Skeletal muscle satellite cell (primary cell): Measurements from ENCODE around the gene ROM1.
"Not testable (repeated sequence)": the region's sequence is repeated elsewhere in the genome, so short reads cannot be mapped to it uniquely, and the experiment has no call there.

Experiments
- H3K27me3 ChIP-seq: 2 replicates; pipeline ENCODE4 v1.7.0; 2013; ENCODE audit warnings: low read length; ENCODE audit not compliant: control insufficient read depth, insufficient read depth
- H3K36me3 ChIP-seq: 2 replicates; pipeline ENCODE4 v1.7.0; 2013; ENCODE audit warnings: mild to moderate bottlenecking, control low read depth, low read length; ENCODE audit not compliant: insufficient read depth
- H3K4me1 ChIP-seq: 2 replicates; pipeline ENCODE4 v1.7.0; 2013; ENCODE audit warnings: low read length; ENCODE audit not compliant: control insufficient read depth, insufficient read depth
- H3K4me2 ChIP-seq: 2 replicates; pipeline ENCODE4 v1.7.0; 2013; ENCODE audit warnings: mild to moderate bottlenecking, low read length
- H3K4me3 ChIP-seq: 2 replicates; pipeline ENCODE4 v1.7.0; 2013; ENCODE audit warnings: low read length
- H3K9ac ChIP-seq: 2 replicates; pipeline ENCODE4 v1.7.0; 2013; ENCODE audit warnings: mild to moderate bottlenecking, low read depth, low read length, moderate library complexity
- H3K9me3 ChIP-seq: replicated peaks from 2 replicates; pipeline ENCODE4 v1.7.0; 2013; ENCODE audit warnings: mild to moderate bottlenecking, control low read depth, low read length

Gene ROM1

DNA sequence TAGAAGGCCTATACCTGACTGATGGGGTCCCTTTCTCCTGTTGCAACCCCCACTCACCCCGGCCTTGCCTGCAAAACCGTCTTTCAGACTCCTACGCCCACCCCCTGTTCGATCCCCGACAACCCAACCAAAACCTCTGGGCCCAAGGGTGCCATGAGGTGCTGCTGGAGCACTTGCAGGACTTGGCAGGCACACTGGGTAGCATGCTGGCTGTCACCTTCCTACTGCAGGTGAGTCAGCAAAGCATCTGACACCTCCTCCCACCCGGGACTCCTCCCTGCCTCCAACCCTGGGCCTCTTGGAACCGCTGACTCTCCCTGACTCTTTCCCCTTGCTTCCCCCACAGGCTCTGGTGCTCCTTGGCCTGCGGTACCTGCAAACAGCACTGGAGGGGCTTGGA, 1.2 kb downstream of the ROM1 start:
- H3K9ac ChIP-seq: no peak overlapping the region

GRCh38 chr11:62615521-62615920, 2.5 kb downstream of the ROM1 start:
- Histone ChIP-seq H3K9ac (no peak overlapping the region), H3K4me2 (no peak overlapping the region), H3K4me3 (no peak overlapping the region), H3K36me3 (peaks cover 10% of the 10 kb centered on the region), H3K4me1 (peaks cover 24% of the 10 kb centered on the region), H3K27me3 (no peaks in the 10 kb centered on the region), H3K9me3 (no peaks in the 10 kb centered on the region)

More for the DNA sequence above, 1.2 kb downstream of the ROM1 start:
- Histone ChIP-seq H3K27me3 (no peaks in the 10 kb centered on the region), H3K4me1 (peaks cover 21% of the 10 kb centered on the region), H3K4me2 (no peak overlapping the region), H3K36me3 (peaks cover 20% of the 10 kb centered on the region), H3K9me3 (no peaks in the 10 kb centered on the region), H3K4me3 (no peak overlapping the region)

GRCh38 chr11:62616957-62617356, 3.9 kb downstream of the ROM1 start:
- H3K4me1 ChIP-seq: peaks cover 22% of the 10 kb centered on the region
- not testable (repeated sequence) for H3K4me3 ChIP-seq, H3K27me3 ChIP-seq, H3K4me2 ChIP-seq, H3K9ac ChIP-seq, H3K36me3 ChIP-seq, H3K9me3 ChIP-seq

GRCh38 chr11:62621027-62621566, 8.0 kb downstream of the ROM1 start:
- Histone ChIP-seq H3K27me3 (no peaks in the 10 kb centered on the region), H3K9ac (peak overlapping the region; percentile 82), H3K4me2 (peak overlapping the region; percentile 94), H3K36me3 (peaks cover 15% of the 10 kb centered on the region), H3K9me3 (no peaks in the 10 kb centered on the region), H3K4me1 (peaks cover 17% of the 10 kb centered on the region), H3K4me3 (peak overlapping the region; percentile 78)

- Histone ChIP-seq H3K27me3 (no peaks in the 10 kb centered on the region), H3K9ac (peak within 1 kb of the TSS; percentile 82), H3K36me3 (peaks cover 22% of the 10 kb centered on the region), H3K9me3 (no peaks in the 10 kb centered on the region), H3K4me1 (peaks cover 17% of the 10 kb centered on the region), H3K4me2 (peak within 1 kb of the TSS; percentile 94), H3K4me3 (peak within 1 kb of the TSS; percentile 78)
Observed at GRCh38 chr11:62621567-62622470, 8.8 kb downstream of the ROM1 start, which contains the start of gene B3GAT3. TSS of gene B3GAT3 (minus strand) at chr11:62621986. CDS start at chr11:62621947, 39 bp downstream.

DNA sequence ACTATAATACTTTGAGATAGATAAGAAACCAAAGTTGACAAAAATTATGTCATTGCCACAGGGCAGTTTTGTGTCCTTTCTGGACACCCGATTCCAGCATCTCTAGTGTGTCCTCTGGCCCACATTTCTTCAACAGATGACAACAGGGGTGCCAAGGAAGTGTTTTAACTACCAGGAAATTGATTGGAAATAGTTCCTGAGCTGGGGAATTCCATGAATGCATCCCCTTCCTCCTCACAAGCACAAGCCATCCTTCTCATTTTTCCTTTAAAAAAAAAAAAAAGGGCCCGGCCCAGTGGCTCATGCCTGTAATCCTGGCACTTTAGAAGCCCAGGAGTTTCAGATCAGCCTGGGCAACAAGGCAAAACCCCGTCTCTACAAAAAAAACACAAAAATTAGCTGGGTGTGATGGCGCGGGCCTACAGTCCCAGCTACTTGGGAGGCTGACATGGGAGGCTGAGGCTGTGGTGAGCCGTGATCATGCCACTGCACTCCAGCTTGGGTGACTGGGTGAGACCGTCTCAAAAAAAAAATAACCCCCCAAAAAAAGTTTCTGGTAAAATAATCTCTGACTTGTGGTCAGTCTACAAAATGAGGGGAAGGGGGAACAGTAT, 9.5 kb downstream of the ROM1 start:
- peaks cover 24% of the 10 kb centered on the region for H3K36me3 ChIP-seq
- no peaks in the 10 kb centered on the region for H3K27me3 ChIP-seq
- H3K4me2 ChIP-seq: peak overlapping the region; percentile 94
- H3K4me3 ChIP-seq: peak overlapping the region; percentile 59
- peak overlapping the region; percentile 60 for H3K9ac ChIP-seq
- peaks cover 17% of the 10 kb centered on the region for H3K4me1 ChIP-seq
- H3K9me3 ChIP-seq: no peaks in the 10 kb centered on the region

DNA sequence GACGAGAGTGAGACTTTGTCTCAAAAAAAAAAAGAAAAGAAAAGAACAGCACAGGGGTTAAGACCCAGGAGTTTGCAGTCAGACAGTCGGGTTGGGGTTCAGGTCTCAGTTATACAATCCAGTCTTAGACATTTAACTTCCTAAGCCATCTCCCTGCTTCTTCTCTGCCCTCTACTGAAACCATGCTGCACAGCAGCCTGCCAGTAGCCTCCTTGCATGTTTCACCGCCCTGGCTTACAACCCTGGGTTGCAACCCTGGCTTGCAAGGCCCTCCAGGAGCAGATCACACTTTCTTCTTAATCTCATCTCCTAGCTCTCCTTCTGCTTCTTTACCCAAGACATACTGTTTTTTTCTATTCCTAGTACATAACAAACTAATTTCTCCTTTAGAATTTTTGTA, 14.7 kb downstream of the ROM1 start:
- Histone ChIP-seq H3K4me1 (peaks cover under 1% of the 10 kb centered on the region), H3K4me2 (no peak overlapping the region), H3K27me3 (no peaks in the 10 kb centered on the region), H3K9me3 (no peaks in the 10 kb centered on the region), H3K36me3 (peaks cover 68% of the 10 kb centered on the region), H3K9ac (no peak overlapping the region), H3K4me3 (no peak overlapping the region)

DNA sequence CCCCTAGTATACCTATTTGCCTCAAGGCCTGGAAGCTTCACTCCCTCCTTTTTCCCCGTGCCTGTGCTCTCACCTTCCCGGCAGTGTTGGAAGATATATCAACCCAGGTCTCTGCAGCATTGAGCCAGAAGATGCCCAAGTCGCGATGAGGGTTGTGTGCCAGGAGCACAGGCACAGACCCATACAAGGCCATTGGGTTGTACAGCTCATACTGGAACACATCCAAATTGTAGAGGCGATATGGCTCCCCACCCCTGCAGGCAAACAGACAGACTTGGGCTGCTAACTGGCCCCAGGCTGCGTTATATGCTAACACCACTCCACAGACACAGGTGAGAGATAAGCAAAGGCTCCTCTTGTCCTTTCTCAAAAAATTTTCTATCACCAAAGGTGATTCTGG, 19.4 kb downstream of the ROM1 start:
- no peaks in the 10 kb centered on the region for H3K27me3 ChIP-seq
- H3K4me1 ChIP-seq: no peaks in the 10 kb centered on the region
- H3K9me3 ChIP-seq: no peaks in the 10 kb centered on the region
- no peak overlapping the region for H3K4me3 ChIP-seq
- no peak overlapping the region for H3K4me2 ChIP-seq
- peaks cover 77% of the 10 kb centered on the region for H3K36me3 ChIP-seq
- no peak overlapping the region for H3K9ac ChIP-seq

GRCh38 chr11:62644220-62644619, 31.2 kb downstream of the ROM1 start:
- no peaks in the 10 kb centered on the region for H3K9me3 ChIP-seq
- no peak overlapping the region for H3K4me3 ChIP-seq
- H3K4me1 ChIP-seq: peaks cover 26% of the 10 kb centered on the region
- no peak overlapping the region for H3K4me2 ChIP-seq
- H3K36me3 ChIP-seq: peaks cover 34% of the 10 kb centered on the region
- H3K27me3 ChIP-seq: no peaks in the 10 kb centered on the region
- H3K9ac ChIP-seq: no peak overlapping the region

- Histone ChIP-seq H3K4me3 (peak overlapping the region; percentile 96), H3K9me3 (no peaks in the 10 kb centered on the region), H3K36me3 (peaks cover 34% of the 10 kb centered on the region), H3K9ac (peak overlapping the region; percentile 100), H3K4me2 (peak overlapping the region; percentile 85), H3K4me1 (peaks cover 26% of the 10 kb centered on the region), H3K27me3 (no peaks in the 10 kb centered on the region)
Observed at GRCh38 chr11:62645671-62645945, 32.6 kb downstream of the ROM1 start.

GRCh38 chr11:62645946-62646824, 33.1 kb downstream of the ROM1 start, which contains the start of gene GANAB:
TSS of gene GANAB (minus strand) at chr11:62646613. CDS start at chr11:62646599, 14 bp downstream.
- no peaks in the 10 kb centered on the region for H3K9me3 ChIP-seq
- H3K36me3 ChIP-seq: peaks cover 34% of the 10 kb centered on the region
- H3K4me1 ChIP-seq: peaks cover 26% of the 10 kb centered on the region
- no peaks in the 10 kb centered on the region for H3K27me3 ChIP-seq
- H3K4me2 ChIP-seq: peak within 1 kb of the TSS; percentile 85
- H3K9ac ChIP-seq: peak within 1 kb of the TSS; percentile 100
- H3K4me3 ChIP-seq: peak within 1 kb of the TSS; percentile 96
